Parathyroid adenoma (tissue), 2 donors: Measurements from ENCODE around the gene DACH1.

ENCODE experiments used
- H2AFZ ChIP-seq: fragments of 300-600 bp; sonication (generic); one replicate; pipeline ENCODE4 v1.7.0; 2017; ENCODE audit warnings: antibody characterized with exemption, mild to moderate bottlenecking
- H3K27ac ChIP-seq: fragments of 300-600 bp; sonication (generic); one replicate; pipeline ENCODE4 v1.7.0; 2017
- H3K27me3 ChIP-seq: fragments of 300-600 bp; sonication (generic); one replicate; pipeline ENCODE4 v1.7.0; 2017; ENCODE audit warnings: low read length; ENCODE audit not compliant: control insufficient read depth, insufficient read depth
- H3K36me3 ChIP-seq: fragments of 300-600 bp; sonication (generic); one replicate; pipeline ENCODE4 v1.7.0; 2017; ENCODE audit warnings: low read length; ENCODE audit not compliant: control insufficient read depth, insufficient read depth
- H3K4me1 ChIP-seq: fragments of 300-600 bp; sonication (generic); one replicate; pipeline ENCODE4 v1.7.0; 2017; ENCODE audit warnings: control low read depth
- H3K4me2 ChIP-seq: fragments of 300-600 bp; sonication (generic); one replicate; pipeline ENCODE4 v1.7.0; 2017; ENCODE audit warnings: low read length
- H3K4me3 ChIP-seq: fragments of 300-600 bp; sonication (generic); one replicate; pipeline ENCODE4 v1.7.0; 2017; ENCODE audit warnings: low read depth, low read length
- H3K79me2 ChIP-seq: fragments of 300-600 bp; sonication (generic); one replicate; pipeline ENCODE4 v1.7.0; 2017; ENCODE audit warnings: control low read depth
- H3K9ac ChIP-seq: fragments of 300-600 bp; sonication (generic); one replicate; pipeline ENCODE4 v1.7.0; 2017; ENCODE audit warnings: mild to moderate bottlenecking
- H3K9me3 ChIP-seq: fragments of 300-600 bp; sonication (generic); one replicate; pipeline ENCODE4 v1.7.0; 2017; ENCODE audit warnings: low read length; ENCODE audit not compliant: control insufficient read depth
- CTCF ChIP-seq: fragments of 300-600 bp; sonication (generic); IDR thresholded peaks from one replicate; pipeline ENCODE4 v1.7.0; 2017; ENCODE audit warnings: antibody characterized with exemption, mild to moderate bottlenecking
- donor health status: primary hyperparathyroidism.

The DACH1 gene

GRCh38 chr13:71801781-71802180 is 65.2 kb downstream of the DACH1 start:
- Histone ChIP-seq H3K4me2 (no peak overlapping the region), H3K9ac (no peak overlapping the region), H3K4me3 (no peak overlapping the region), H3K79me2 (no peaks in the 10 kb centered on the region), H3K27ac (no peak overlapping the region), H3K36me3 (no peaks in the 10 kb centered on the region), H3K9me3 (no peaks in the 10 kb centered on the region), H2AFZ (no peak overlapping the region), H3K4me1 (no peaks in the 10 kb centered on the region), H3K27me3 (no peaks in the 10 kb centered on the region)
- TF ChIP-seq CTCF = no peak

- H2AFZ ChIP-seq = no peak overlapping the region
- no peak overlapping the region for H3K4me2 ChIP-seq
- H3K27me3 ChIP-seq = no peaks in the 10 kb centered on the region
- H3K36me3 ChIP-seq = no peaks in the 10 kb centered on the region
- H3K4me1 ChIP-seq = no peaks in the 10 kb centered on the region
- no peaks in the 10 kb centered on the region for H3K79me2 ChIP-seq
- no peak overlapping the region for H3K4me3 ChIP-seq
- H3K27ac ChIP-seq = no peak overlapping the region
- no peaks in the 10 kb centered on the region for H3K9me3 ChIP-seq
- no peak for TF ChIP-seq CTCF
- H3K9ac ChIP-seq = no peak overlapping the region
These were observed 65.7 kb downstream of the DACH1 start for GRCh38 chr13:71801165-71801760.

- H3K27me3 ChIP-seq = no peaks in the 10 kb centered on the region
- H3K79me2 ChIP-seq = peaks cover under 1% of the 10 kb centered on the region
- no peak overlapping the region for H2AFZ ChIP-seq
- H3K4me3 ChIP-seq = no peak overlapping the region
- no peak for TF ChIP-seq CTCF
- H3K9ac ChIP-seq = no peak overlapping the region
- H3K9me3 ChIP-seq = no peaks in the 10 kb centered on the region
- H3K4me1 ChIP-seq = no peaks in the 10 kb centered on the region
- H3K36me3 ChIP-seq = no peaks in the 10 kb centered on the region
- no peak overlapping the region for H3K4me2 ChIP-seq
- no peak overlapping the region for H3K27ac ChIP-seq
These were observed 67.7 kb downstream of the DACH1 start for GRCh38 chr13:71799324-71799723.

- Histone ChIP-seq H3K4me2 (no peak overlapping the region), H3K27ac (no peak overlapping the region), H3K9ac (no peak overlapping the region), H3K36me3 (no peaks in the 10 kb centered on the region), H2AFZ (no peak overlapping the region), H3K9me3 (no peaks in the 10 kb centered on the region), H3K79me2 (peaks cover 3% of the 10 kb centered on the region), H3K4me1 (no peaks in the 10 kb centered on the region), H3K27me3 (no peaks in the 10 kb centered on the region), H3K4me3 (no peak overlapping the region)
- TF ChIP-seq CTCF = no peak
These were observed 68.3 kb downstream of the DACH1 start for GRCh38 chr13:71798707-71799106.

GRCh38 chr13:71797517-71797916 is 69.5 kb downstream of the DACH1 start:
- Histone ChIP-seq H3K9ac (no peak overlapping the region), H3K79me2 (peaks cover 3% of the 10 kb centered on the region)
- TF ChIP-seq CTCF = no peak

More at GRCh38 chr13:71797517-71797916, 69.5 kb downstream of the DACH1 start:
- no peak overlapping the region for H3K4me2 ChIP-seq
- no peaks in the 10 kb centered on the region for H3K9me3 ChIP-seq
- no peak overlapping the region for H3K4me3 ChIP-seq
- no peaks in the 10 kb centered on the region for H3K27me3 ChIP-seq
- H2AFZ ChIP-seq = no peak overlapping the region
- no peaks in the 10 kb centered on the region for H3K4me1 ChIP-seq
- H3K36me3 ChIP-seq = no peaks in the 10 kb centered on the region
- H3K27ac ChIP-seq = no peak overlapping the region
